A673 (cell line): ENCODE measurements around the gene RBM15B.

Experiments
- CTCF ChIP-seq: fragments of 300-800, 200-600 bp; sonication (generic); conservative IDR thresholded peaks from 2 replicates; pipeline ENCODE4 v1.5.1; 2017; ENCODE audit warnings: low read depth, mild to moderate bottlenecking, antibody characterized with exemption, low read length, moderate library complexity, mixed read lengths
- EZH2 ChIP-seq: fragments of 200-600 bp; sonication (generic); IDR thresholded peaks from 2 replicates; pipeline ENCODE4 v1.6.1; 2017; ENCODE audit warnings: borderline replicate concordance, low read depth, mild to moderate bottlenecking, mixed read lengths, antibody characterized with exemption, low read length; ENCODE audit not compliant: poor library complexity, severe bottlenecking

- TF ChIP-seq EZH2 (no peak), CTCF (no peak)
Observed at GRCh38 chr3:51350751-51351150, 40.3 kb upstream of the RBM15B start.
